Right hindlimb (tissue), 1 donor: ENCODE results near the gene PRR36.
"Not testable (repeated sequence)": the region's sequence is repeated elsewhere in the genome, so short reads cannot be mapped to it uniquely, and the experiment has no call there.

ENCODE experiments used
- DNase-seq: peaks from one replicate; pipeline ENCODE4 v3.0.0-alpha.2; 2018

The PRR36 gene

DNA sequence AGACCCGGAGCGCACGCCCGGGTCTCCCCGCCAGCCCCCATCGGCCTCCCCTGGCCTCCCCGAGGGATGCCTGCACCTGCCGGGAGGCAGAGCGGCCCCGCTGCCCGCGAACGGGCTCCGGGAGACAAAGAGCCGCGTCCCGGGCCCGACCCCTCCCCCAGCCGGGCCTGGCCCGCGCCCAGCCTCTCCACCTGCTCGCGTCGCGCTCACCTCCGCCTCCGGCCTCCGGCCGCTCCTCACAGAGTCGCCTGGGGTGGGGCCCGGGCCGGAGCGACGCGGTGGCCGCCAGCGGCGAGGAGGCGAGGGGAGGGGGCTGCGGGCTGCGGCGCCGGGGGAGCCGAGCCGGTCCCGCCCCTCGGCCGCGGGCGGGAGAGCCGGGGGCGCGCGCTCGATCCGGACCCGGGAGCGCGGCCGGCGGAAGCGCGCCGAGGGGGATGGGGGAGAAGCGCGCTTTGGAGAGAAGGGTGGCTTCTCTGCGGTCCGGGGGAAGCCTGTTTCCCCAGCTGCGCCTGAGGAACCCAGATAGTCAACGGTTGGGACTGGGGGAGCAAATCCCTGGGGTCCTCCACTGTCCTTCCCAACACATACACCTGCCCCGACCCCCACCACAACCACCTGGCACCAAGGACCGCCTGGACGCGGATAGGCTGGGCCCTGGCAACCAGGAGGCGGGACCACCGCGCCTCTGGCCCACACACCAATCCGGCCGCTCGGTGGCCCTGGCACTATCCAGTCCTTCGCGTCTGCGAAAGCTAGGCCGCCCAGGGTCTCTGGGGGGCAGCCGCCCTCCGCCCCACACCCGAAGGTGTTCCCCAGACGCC is at the start of gene PRR36:
Gene PRR36, minus strand, starts transcription at position 315 of the 821 bp plus-strand sequence. CDS start 701 bp downstream, outside the sequence.
- peak; percentile 52 for DNase-seq

DNA sequence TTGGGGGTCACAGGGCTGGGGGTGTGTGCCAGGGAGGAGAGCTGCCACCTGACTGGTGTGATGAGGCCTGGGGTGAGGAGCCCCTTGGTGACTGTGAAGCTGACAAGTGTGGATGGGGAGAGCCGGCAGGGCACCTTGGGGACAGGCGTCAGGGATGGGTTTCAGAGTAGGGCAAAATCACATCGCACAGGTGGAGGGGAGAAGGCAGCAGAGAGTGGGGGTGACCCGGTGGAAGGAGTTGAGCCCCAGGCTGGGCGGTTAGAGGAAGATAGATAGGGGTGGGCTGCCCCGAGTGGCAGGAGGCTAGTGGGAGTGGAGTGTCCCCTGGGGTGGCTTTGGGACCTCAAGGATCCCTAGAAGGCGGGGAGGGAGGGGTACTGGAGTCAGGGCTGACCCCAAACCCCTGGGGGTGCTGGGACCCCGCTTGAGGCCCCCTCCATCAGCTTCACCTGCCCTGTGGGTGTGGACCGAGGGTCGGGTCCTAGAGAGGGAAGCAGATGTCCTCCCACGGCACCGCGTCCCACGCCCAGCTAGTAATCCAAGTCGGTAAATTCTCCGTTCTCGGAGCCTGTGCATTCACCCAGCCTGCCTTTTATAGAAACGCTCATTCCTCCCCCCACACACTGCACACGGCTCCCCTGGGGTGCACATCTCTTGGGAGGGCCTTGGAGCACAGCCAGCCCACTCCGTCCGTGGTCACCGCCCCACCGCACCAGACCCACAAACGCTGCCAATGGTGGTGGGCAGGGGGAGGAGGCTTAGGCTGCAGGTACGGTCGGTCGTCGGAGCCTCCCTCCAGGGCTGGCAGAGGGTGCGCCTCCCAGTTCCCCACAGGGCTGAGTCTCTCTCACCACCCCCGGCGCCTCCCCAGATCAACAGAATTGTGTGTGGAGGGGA is 49.4 kb upstream of the PRR36 start:
- DNase-seq, result no peak

DNA sequence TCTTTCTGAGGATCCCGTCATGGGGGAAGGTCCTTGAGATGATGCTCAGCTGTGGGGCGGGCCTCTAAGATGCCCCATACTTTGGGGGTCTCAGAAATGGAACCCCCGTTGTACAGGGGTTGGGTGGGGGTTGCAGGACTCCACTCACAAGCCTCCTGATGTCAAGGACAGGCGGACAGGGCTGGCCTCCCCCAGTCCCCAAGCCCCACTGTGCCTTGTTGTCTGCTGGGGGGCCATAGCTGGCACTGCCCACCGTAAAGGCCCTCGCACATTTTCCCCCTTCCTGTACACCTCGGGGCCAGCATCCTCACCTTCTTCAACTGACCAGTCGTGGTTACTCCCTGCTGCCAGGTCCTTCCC is 48.6 kb upstream of the PRR36 start:
- no peak for DNase-seq

DNA sequence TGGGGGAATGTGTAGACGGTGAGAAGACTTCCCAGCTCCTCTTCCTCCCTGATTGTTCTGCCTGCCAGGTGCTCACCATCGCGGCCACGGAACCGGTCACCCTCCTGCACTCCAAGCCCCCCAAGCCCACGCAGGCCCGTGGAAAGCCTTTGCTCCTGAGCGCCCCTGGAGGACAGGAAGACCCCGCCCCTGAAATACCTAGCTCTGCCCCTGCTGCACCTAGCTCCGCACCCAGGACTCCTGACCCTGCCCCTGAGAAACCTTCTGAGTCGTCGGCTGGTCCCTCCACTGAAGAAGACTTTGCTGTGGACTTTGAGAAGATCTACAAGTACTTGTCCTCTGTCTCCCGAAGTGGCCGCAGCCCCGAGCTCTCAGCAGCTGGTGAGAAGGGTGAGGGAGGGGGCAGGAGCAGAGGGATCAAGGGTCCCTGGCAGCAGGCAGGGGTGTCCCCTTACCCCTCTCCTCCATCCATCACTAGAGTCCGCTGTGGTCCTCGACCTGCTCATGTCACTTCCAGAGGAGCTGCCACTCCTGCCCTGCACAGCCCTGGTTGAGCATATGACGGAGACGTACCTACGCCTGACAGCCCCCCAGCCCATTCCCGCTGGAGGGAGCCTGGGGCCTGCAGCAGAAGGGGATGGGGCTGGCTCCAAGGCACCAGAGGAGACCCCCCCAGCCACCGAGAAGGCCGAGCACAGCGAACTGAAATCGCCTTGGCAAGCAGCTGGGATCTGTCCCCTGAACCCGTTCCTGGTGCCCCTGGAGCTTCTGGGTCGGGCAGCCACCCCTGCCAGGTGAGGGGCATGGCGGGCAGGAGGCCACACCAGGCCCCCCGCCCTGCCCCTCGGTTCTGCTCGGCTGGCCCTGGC is 48.0 kb upstream of the PRR36 start:
- no peak for DNase-seq

DNA sequence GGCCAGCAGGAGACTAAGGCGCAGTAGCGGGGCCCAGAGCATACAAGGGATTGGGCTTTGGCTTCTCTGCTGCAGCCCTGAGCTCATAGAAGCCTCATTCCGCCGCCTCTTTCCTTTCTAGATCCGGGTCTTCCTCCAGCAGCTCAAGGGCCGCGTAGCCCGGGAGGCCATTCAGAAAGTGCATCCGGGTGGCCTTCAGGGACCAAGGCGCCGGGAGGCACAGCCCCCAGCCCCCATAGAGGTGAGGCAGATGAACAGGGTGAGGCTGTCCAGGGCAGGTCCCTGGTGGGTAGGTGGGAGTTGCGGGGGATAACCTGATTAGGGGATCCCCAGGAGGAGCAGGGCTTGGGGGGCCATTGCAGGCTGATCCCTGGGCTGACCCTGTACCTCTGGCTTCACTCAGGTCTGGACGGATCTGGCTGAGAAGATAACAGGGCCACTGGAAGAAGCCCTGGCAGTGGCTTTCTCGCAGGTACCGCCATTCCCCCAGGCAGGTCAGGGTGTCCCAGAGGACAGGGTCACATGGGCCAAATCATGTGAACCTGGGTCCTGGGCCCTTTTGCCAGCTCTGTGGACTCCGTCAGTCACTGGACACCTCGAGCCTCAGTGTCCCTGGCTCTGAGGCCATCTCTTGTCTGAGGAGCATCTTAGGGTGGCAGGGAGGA is 47.2 kb upstream of the PRR36 start:
- no peak for DNase-seq

DNA sequence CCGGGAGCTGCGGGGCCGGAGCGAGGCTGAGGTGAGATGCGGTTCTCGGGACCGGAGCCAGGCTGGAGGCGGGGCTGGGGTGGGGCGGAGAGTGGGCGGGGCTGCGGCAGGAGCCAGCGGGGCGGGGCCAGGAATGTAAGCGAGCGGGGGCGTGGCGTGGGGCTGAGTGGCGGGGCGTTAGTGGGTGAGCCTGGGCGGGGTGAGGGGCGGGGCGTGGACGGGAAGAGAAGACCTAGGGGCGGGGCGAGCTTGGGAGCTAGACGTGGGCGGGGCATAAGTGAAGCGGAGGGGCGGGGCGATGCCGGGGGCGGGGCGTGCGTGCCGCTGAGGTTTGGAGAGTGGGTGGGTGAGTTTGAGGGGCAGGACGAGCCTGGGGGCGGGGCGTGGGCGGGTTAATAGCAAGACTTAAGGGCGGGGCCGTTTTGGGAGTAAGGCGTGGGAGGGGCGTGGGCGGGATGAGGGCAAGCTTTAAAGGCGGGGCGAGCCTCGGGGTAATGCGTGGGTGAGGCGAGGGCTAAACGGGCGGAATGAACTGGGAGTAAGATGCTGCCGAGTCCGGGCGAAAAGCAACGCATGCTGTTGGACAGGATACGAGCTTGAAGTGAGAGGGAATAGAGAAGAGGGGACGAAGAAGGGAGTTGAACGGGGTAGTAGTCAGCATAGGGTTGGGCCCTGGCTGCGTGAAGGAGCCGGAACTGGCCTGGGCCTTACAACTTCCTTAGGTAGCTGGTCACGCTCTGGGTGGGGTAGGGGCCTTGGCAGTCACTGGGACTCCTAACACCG is 46.5 kb upstream of the PRR36 start:
- peak; percentile 99 for DNase-seq

DNA sequence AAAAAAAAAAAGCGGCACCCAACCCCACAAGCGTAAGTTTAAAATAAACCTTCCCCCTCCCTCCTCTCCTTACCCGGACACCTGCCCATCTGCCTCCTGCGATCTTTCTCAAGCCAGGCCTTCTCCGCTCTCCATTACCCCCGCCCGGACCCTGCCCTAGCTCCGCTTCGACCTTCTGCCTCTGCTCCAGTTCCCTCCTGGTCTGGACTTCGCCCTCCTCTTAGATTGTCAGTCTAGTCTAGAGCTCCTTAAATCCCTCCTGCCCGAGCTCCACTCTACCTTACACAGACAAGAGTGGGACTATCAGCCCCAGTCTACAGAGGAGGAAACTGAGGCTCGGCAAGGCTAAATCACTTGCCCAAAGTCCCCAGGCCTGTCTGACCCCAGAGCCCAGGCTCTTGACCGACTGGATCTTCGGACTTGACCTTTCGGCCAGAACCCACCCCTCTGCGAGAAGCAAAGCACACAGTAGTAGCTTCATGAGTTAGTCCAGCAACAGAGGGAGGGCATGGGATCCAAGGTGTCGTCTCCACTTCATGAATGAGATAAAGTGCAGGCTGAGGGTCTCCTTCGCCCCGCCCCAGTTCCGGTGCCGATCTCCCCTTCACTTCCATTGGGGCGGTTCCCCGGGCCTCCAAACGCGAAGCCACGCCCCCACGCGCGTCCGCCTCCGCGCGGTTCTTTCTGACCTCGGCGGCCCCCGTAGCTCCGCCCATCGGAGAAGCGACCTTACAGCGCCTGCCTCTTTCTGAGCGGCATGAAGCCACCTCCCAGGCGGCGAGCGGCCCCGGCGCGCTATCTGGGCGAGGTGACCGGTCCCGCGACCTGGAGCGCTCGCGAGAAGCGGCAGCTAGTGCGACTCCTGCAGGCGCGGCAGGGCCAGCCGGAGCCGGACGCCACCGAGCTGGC is 45.7 kb upstream of the PRR36 start, which contains the start of gene SNAPC2:
Gene SNAPC2, plus strand, starts transcription at position 729 of the 909 bp plus-strand sequence. Its CDS starts 29 bp downstream, at position 758.
- DNase-seq, result peak; percentile 98

DNA sequence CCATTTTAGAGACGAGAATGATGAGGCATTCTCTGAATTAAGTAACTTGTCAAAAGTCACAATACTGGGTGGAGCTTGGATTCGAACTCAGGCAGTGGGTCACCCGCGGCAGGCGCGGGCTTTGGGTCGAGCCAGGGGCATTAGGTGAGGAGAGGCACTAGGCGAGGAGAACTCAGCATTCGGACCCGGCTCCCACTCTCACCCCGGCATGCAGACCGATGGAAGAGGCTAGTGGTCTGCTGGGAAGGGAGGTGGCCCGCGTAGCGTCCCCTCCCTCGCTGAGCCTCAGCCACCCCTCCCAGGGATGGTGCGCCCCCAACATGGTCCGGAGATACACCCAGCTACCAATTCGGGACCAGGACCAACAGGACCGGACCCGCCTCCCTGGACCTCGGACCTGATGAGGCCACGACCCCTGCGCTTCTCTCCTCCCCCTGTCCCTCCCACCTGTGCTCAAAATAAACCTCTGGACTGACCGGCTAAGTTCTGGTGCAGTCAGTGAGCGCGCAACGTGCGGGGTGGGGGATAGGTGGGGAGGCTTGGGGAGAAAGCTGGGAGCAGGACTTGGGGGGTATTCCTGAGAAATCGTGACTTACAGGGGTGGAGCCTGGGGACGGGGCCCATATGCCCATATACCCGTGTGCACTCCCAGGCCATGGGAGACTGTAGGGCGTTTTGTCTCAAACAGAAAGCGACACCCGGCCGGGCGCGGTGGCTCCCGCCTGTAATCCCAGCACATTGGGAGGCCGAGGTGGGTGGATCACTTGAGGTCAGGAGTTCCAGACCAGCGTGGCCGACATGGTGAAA is 44.6 kb upstream of the PRR36 start:
- no peak for DNase-seq

DNA sequence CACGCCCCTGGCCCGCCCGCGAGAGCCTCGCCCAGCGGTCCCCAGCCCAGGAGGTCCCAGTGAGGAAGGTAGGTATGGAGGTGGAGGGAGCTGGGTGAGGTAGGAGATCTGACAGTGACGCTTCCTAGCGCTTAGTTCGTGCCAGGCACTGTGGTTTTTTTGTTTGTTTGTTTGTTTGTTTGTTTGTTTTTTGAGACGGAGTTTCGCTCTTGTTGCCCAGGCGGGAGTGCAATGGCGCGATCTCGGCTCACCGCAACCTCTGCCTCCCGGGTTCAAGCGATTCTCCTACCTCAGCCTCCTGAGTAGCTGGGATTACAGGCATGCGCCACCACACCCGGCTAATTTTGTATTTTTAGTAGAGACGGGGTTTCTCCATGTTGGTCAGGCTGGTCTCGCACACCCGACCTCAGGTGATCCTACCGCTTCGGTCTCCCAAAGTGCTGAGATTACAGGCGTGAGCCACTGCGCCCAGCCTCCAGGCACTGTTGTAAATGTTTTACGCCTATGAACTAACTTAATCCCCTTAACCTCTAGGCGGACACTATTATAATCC is 43.9 kb upstream of the PRR36 start:
- DNase-seq, result not testable (repeated sequence)

DNA sequence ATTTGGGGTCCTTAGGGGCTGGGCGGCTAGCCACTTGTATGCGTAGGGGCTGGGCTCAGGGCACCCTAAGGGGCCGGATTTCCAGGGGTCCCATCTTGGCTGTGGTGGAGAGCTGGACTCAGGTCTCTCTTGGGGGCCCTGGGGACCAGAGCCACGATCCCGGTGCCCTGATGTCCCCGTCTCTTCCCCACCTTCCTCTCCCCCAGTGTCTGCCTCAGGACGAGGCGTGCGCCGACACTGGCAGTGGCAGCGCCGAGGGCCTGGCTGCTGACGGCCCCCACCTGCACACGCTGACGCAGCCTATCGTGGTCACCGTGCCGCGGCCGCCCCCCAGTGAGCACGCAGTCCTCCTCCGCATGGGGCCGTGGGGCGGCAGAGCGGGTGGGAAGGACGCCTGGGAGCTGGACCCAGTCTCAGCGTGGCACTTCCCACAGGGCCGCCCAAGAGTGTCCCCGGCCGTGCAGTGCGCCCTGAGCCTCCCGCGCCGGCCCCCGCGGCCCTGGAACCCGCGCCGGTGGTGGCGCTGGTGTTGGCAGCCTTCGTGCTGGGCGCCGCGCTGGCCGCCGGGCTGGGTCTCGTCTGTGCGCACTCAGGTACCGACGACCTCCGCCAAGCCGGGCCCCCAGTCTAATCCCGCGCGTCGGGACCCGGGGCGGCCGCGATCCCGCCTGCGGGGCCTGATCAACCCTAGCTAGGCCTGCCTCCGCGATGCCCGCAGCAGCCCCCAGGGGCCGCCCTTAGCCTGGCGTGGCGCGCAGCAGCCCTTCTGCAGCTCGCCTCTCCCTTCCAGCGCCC is 43.3 kb upstream of the PRR36 start:
- DNase-seq, result no peak

DNA sequence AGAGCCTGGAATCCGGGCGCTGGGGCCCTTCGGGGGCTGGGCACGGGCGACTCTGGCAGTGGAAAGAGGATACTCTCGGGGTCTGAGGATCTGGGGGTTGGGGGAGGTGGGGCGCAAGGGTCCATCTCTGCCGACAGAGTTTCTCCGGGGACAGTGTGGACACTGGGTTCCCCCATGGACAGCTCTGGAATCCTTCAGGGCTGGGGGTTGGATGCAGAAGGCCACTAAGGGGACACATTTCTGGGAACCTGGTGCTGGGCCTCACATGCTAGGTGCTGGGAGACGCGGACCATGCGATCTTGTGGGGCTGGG is 42.7 kb upstream of the PRR36 start:
- DNase-seq, result no peak

DNA sequence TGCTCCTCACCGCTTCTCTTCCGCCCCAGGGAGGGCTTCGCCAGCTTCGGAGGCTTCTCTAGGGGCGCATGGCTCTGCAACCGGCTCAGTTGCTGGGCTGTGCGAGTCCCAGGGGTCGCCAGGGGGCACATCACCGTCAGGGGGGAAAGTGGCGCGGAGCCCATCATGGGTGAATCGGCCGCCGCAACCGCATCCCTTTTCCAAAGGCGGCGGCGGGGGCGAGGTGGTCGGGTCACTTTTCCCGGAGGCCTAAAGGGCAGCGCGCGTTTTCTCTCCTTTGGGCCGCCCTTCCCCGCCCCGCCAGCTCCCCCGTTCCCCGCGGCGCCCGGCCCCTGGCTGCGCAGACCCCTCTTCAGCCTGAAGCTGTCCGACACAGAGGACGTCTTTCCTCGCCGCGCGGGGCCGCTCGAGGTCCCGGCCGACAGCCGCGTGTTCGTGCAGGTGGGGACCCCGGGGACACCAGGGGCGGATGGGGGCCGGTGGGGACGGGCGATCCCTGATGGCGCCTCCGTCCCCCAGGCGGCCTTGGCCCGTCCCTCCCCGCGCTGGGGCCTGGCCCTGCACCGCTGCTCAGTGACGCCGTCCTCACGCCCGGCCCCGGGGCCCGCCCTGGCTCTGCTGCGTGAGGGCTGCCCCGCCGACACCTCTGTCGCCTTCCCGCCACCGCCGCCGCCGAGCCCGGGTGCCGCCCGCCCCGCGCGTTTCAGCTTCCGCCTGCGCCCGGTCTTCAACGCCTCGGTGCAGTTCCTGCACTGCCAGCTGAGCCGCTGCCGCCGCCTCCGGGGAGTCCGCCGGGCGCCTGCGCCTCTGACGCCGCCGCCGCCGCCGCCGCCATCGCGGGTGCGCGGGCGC is 42.1 kb upstream of the PRR36 start:
- no peak for DNase-seq

DNA sequence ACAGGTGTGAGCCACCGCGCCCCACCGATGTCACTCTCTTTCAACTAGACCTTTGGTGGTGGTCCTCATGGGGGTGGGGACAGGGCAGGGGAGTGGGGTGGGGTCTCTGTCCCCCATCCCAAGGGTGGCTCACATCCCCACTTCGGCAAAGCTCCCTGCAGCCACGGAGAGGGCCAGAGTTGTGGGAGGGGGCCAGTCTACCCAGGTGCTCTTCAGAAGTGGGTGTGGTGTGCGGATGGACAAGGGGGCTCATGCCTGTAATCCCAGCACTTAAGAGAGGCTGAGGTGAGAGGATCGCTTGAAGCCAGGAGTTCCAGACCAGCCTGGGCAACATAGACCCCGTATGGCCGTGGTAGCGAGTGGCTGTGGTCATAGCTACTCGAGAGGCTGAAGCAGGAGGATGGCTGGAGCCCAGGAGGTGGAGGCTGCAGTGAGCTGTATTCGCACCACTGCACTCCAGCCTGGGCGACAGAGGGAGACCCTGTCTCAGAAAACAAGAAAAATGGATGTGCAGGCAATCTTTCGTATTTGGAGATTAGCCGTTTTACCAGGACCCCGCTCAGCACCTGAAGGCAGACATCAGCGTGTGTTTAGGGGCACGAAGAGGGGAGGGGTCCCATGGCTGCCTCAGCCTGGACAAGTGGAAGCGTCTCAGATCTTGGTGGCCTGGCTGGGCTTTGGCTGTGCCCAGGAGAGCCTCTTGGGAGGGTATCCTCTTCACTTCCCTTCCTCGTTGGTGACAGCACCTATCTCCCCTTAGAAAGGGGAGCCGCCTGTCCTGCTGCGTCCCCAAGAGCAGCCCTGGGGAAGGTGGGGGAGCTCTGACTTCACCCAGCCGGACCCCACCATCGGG is 41.3 kb upstream of the PRR36 start:
- no peak for DNase-seq

DNA sequence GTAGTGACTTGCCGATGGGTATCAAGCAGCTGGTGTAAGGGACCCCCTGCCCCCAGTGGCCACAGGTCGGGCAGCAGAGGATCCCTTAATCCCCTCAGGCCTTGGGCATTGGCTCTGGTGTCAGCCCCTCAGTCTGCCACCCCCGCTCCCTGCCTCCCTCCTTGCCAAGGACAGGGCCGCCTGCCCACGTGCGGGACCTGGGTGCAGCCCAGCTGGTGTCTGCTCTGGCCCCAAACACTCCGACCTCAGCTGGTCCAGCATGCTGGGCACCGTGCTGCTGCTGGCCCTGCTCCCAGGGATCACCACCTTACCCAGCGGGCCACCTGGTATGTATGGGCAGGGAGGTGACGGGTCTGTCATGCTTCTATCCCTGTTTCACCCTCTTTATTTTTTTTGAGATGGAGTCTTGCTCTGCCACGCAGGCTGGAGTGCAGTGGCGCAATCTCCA is 40.4 kb upstream of the PRR36 start, which contains the start of gene TGFBR3L:
Gene TGFBR3L, plus strand, starts transcription at position 233 of the 448 bp plus-strand sequence.
- DNase-seq, result no peak

DNA sequence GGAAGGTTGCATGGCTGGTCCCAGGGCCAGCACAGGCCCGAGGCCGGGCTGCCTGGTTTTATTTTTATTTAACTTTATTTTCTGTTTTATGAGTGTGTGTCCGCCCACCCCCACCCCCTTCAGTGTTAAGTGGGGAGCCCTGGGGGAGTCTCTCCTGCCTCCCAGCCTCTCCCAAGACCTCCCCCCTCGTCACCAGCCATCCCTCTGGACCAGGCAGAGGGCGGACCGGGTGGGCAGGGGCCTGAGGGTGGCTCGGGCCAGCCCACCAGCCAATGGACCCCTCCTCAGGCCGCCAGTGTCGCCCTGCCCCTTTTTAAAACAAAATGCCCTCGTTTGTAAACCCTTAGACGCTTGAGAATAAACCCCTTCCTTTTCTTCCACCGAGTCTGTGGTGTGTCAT is 39.9 kb upstream of the PRR36 start:
- DNase-seq, result no peak

DNA sequence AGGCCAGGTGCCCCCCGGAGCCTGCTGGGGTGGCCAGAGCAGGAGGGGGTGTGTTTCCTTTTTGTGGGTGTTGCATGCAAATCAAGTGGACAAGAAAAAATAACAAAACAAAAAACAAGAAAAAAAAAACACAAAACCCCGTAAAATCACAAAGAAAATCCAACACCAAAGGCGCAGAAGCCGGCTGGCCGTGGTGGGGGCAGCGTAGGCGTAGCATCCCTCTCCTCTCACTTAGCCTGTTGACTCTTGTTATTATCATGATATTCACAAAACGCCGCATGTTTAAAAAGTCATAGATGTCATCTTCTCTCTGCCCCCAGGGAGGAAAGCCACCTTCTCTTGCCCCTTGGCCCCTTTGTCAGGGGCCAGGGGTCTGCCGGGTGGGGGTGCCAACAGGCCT is 39.5 kb upstream of the PRR36 start:
- DNase-seq, result no peak
